HL-60 (cell line): Measurements from ENCODE around the gene NOXA1.

Source experiments
- DNase-seq, 2 experiments: peaks; one replicate each; pipeline ENCODE4 v3.0.0-alpha.2; 2010 to 2020; ENCODE audit warnings: low read depth in 1 of 2, low spot score in 1 of 2
- H3K27ac ChIP-seq: fragments of 250-450 bp; sonication (Bioruptor Pico); replicated peaks from 2 replicates; pipeline ENCODE4 v1.5.1; 2020; ENCODE audit warnings: mild to moderate bottlenecking, moderate library complexity
- H3K27me3 ChIP-seq: fragments of 250-450 bp; sonication (Bioruptor Pico); 2 replicates; pipeline ENCODE4 v1.5.1; 2021; ENCODE audit warnings: mild to moderate bottlenecking, moderate library complexity; ENCODE audit not compliant: insufficient read depth, poor library complexity, severe bottlenecking
- H3K4me3 ChIP-seq: replicated peaks from 2 replicates; pipeline ENCODE4 v1.5.1; 2011; ENCODE audit warnings: mild to moderate bottlenecking, control low read depth, low read length; ENCODE audit not compliant: insufficient read depth
- GABPA ChIP-seq: IDR thresholded peaks from 2 replicates; pipeline ENCODE4 v1.6.1; 2012; ENCODE audit warnings: low read depth
- POLR2AphosphoS5 ChIP-seq: IDR thresholded peaks from 2 replicates; pipeline ENCODE4 v1.6.1; 2012; ENCODE audit warnings: low read depth
- SPI1 ChIP-seq: IDR thresholded peaks from 2 replicates; pipeline ENCODE4 v1.6.1; 2012; ENCODE audit warnings: low read depth, mild to moderate bottlenecking, borderline replicate concordance
- TF ChIP-seq, protein P1 (sequence below): IDR thresholded peaks from 2 replicates; pipeline ENCODE4 v1.6.1; 2012; ENCODE audit warnings: low read depth; ENCODE audit not compliant: insufficient replicate concordance
- TF ChIP-seq, protein P2 (sequence below): IDR thresholded peaks from one replicate; pipeline ENCODE4 v1.5.1; 2011; ENCODE audit warnings: low read length, control low read depth, inconsistent platforms; ENCODE audit not compliant: insufficient read depth

Gene NOXA1

DNA sequence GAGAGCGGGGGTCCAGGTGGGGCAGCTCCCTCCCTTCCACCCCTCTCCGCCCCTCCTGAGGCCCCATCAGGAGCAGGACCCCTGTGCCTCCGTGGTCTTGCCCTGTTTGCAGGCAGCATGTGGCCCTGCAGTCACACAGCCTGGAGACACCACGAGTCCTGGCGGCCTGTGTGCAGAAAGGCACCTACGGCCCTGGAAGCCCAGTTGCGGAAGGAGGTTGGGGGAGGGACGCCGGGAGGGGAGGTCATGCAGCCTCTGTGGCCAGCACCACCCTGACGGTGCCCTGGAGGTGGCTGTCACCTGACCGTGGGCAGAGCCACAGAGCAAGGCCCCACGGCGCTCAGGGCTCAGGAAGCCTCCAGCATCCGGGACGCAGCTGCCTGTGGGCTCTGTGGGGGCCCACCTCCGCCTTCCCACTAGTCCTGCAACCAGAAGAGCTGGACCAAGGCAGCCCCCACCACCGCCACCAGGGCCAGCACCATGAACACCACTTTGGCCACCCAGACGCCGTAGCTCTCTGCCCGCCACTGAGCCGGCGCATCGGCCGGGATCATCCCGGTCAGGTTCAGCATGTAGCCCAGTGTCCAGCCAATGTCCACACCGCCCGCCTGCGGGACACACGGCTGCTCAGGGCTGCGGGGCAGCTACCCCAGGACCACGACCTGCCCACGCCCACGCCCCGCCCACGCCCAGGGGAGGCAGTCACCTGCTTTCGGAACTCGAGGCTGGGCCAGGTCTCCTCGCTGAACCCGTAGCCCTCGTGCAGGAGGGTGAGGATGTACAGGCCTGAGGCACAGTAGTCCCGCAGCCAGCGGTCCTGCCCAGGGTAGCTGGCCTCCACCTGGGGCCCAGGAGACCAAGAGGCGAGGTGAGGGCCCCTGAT lies 11.5 kb downstream of the NOXA1 start:
- no peak overlapping the region for H3K4me3 ChIP-seq
- no peak overlapping the region for H3K27ac ChIP-seq
- DNase-seq, result no peak
- TF ChIP-seq, protein P1, sequence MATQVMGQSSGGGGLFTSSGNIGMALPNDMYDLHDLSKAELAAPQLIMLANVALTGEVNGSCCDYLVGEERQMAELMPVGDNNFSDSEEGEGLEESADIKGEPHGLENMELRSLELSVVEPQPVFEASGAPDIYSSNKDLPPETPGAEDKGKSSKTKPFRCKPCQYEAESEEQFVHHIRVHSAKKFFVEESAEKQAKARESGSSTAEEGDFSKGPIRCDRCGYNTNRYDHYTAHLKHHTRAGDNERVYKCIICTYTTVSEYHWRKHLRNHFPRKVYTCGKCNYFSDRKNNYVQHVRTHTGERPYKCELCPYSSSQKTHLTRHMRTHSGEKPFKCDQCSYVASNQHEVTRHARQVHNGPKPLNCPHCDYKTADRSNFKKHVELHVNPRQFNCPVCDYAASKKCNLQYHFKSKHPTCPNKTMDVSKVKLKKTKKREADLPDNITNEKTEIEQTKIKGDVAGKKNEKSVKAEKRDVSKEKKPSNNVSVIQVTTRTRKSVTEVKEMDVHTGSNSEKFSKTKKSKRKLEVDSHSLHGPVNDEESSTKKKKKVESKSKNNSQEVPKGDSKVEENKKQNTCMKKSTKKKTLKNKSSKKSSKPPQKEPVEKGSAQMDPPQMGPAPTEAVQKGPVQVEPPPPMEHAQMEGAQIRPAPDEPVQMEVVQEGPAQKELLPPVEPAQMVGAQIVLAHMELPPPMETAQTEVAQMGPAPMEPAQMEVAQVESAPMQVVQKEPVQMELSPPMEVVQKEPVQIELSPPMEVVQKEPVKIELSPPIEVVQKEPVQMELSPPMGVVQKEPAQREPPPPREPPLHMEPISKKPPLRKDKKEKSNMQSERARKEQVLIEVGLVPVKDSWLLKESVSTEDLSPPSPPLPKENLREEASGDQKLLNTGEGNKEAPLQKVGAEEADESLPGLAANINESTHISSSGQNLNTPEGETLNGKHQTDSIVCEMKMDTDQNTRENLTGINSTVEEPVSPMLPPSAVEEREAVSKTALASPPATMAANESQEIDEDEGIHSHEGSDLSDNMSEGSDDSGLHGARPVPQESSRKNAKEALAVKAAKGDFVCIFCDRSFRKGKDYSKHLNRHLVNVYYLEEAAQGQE, result no peak
- no peak for TF ChIP-seq GABPA
- TF ChIP-seq SPI1, result no peak
- H3K27me3 ChIP-seq, result no peaks in the 10 kb centered on the region

DNA sequence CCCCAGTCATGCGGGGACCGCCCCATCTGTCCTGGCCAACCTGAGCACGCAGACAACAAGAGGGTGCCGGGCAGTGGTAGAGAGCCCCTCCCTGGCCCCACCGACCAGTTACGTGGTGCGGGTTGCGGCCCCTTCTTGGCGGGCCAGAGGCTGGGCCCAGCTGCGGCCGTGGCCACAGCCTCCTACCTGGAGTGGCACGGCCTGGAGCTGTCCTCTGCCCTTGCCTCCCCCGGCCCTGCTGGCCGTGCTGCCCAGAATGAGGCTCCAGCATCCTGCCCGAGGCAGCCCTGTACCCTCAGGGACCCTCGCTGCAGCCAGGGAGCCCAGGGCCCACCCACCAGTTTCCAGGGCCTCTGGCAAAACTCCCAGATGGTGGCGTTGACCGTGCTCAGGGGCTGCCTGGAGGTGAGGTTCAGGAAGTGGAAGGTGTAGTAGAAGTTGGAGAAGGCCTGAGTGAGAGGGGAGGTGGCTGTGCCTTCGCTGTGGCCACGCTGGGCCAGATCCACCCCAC lies 12.2 kb downstream of the NOXA1 start:
- no peaks in the 10 kb centered on the region for H3K27me3 ChIP-seq
- no peak for TF ChIP-seq POLR2AphosphoS5
- H3K27ac ChIP-seq, result no peak overlapping the region

DNA sequence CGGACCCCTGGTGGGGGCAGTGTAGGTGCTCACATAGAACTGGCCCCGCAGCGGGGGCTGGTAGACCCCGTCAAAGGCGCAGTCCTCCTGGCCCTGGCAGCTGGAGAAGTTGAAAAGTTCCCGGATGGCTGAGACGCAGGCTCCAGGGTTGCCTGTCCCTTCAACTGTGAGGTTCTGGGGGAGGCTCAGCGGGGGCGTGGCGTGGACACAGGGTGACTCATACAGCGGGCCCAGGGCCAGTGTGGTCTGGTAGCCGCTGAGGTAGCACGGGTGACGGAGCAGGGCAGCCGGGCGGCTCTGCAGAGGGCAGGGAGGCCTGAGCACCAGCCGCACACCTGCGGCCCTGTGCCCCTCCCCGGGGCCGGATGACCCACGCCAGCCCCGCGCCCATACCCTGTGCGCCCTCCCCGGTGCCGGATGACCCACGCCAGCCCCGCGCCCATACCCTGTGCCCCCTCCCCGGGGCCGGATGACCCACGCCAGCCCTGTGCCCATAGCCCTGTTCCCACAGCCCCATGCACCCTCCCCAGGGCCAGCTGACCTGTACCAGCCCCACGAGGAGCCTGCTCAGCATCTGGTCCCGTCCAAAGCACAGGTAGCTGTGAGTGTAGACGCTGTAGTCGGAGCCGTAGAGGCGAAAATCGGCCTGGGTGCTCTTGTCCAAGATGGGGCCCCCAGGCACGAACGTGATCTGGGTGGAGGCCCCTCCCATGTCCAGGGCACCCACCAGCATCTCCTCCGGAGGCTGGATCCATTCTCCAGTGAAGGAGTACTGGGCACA lies 13.0 kb downstream of the NOXA1 start:
- no peak for TF ChIP-seq SPI1
- TF ChIP-seq, protein P1, result no peak
- TF ChIP-seq, protein P2, sequence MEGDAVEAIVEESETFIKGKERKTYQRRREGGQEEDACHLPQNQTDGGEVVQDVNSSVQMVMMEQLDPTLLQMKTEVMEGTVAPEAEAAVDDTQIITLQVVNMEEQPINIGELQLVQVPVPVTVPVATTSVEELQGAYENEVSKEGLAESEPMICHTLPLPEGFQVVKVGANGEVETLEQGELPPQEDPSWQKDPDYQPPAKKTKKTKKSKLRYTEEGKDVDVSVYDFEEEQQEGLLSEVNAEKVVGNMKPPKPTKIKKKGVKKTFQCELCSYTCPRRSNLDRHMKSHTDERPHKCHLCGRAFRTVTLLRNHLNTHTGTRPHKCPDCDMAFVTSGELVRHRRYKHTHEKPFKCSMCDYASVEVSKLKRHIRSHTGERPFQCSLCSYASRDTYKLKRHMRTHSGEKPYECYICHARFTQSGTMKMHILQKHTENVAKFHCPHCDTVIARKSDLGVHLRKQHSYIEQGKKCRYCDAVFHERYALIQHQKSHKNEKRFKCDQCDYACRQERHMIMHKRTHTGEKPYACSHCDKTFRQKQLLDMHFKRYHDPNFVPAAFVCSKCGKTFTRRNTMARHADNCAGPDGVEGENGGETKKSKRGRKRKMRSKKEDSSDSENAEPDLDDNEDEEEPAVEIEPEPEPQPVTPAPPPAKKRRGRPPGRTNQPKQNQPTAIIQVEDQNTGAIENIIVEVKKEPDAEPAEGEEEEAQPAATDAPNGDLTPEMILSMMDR, result no peak
- no peak for TF ChIP-seq GABPA
- DNase-seq, result no peak
- Histone ChIP-seq H3K4me3 (no peak overlapping the region), H3K27ac (no peak overlapping the region), H3K27me3 (no peaks in the 10 kb centered on the region)

More for the DNA sequence above, 12.2 kb downstream of the NOXA1 start:
- no peak for DNase-seq
- no peak overlapping the region for H3K4me3 ChIP-seq

DNA sequence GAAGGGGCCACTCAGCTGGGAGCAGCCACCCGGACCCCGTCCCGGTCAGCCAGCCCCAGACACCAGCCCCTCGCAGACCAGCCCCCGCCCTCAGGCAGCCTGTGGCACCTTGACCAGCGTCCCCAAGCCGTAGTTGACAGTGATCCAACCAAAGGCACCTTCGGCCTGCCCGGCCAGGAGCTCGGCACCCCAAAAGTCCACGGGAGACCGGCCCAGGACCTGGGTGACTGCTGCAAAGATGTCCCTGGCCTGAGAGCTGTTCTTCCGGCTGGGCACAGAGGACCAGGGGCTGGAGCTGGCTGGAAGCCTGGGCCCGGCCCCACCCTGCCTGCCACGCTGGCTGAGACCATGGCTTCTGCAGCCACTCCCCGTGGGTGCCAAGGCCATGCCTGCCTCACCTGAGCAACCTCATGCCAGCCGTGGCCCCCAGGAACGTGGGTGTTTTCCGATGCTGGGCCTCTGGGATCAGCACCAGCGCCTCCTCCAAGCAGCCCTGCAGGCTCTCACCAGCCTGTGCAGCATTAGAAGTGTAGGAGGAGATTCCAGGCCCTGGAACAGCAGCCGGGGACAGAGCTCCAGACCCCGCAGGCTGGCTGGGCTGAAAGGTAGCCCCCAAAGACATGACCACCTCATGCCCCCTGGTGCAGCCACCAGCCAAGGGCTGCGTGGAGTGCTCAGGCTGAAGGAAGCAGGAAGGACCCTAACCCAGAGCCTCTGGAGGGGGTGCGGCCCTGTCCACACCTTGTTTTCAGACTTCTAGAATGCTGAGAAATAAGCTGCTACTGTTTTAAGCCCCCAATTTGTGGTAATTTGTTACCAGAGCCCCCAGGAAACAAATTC lies 13.8 kb downstream of the NOXA1 start:
- H3K27ac ChIP-seq, result no peak overlapping the region
- TF ChIP-seq, protein P1, result no peak
- TF ChIP-seq SPI1, result no peak
- TF ChIP-seq, protein P2, result no peak
- no peak for TF ChIP-seq POLR2AphosphoS5
- no peak for TF ChIP-seq GABPA
- H3K27me3 ChIP-seq, result no peaks in the 10 kb centered on the region

More for the DNA sequence above, 13.8 kb downstream of the NOXA1 start:
- no peak overlapping the region for H3K4me3 ChIP-seq
- no peak for DNase-seq
